HepG2 (cell line): Measurements from ENCODE around the gene CBLC. TPM values are rescaled to one million over a fixed set of nuclear protein-coding genes. Genes with fewer than 3 reads are reported as not detected.

Source experiments
- FOXK1 ChIP-seq: sonication (generic); formaldehyde crosslinking; IDR thresholded peaks from 2 replicates; pipeline ENCODE4 v1.4.0; 2020; ENCODE audit warnings: low read depth, missing genetic modification reagents, borderline replicate concordance
- ISL2 ChIP-seq: sonication (generic); formaldehyde crosslinking; IDR thresholded peaks from 2 replicates; pipeline ENCODE4 v1.5.0; 2020; ENCODE audit warnings: missing genetic modification reagents
- JDP2 ChIP-seq: sonication (generic); formaldehyde crosslinking; IDR thresholded peaks from 2 replicates; pipeline ENCODE4 v1.8.1; 2022; ENCODE audit warnings: missing genetic modification reagents, borderline replicate concordance
- MIXL1 ChIP-seq: IDR thresholded peaks from 2 replicates; pipeline ENCODE4 v1.6.1; 2016
- NFYB ChIP-seq: sonication (generic); formaldehyde crosslinking; IDR thresholded peaks from 2 replicates; pipeline ENCODE4 v1.4.0; 2020; ENCODE audit warnings: missing genetic modification reagents
- SAP130 ChIP-seq: IDR thresholded peaks from 2 replicates; pipeline ENCODE4 v1.6.1; 2016; ENCODE audit warnings: low read depth
- U2AF2 ChIP-seq: fragments of 200-400 bp; formaldehyde crosslinking; IDR thresholded peaks from 2 replicates; pipeline ENCODE4 v1.6.1; 2017; ENCODE audit warnings: low read depth, mild to moderate bottlenecking, low read length
- ZNF552 ChIP-seq: sonication (generic); formaldehyde crosslinking; IDR thresholded peaks from 2 replicates; pipeline ENCODE4 v1.9.0; 2022; ENCODE audit warnings: missing genetic modification reagents, mild to moderate bottlenecking, borderline replicate concordance
- ZNF558 ChIP-seq: sonication (generic); formaldehyde crosslinking; IDR thresholded peaks from 2 replicates; pipeline ENCODE4 v1.9.0; 2022; ENCODE audit warnings: mild to moderate bottlenecking, missing genetic modification reagents, borderline replicate concordance
- ZNF790 ChIP-seq: sonication (generic); formaldehyde crosslinking; IDR thresholded peaks from 2 replicates; pipeline ENCODE4 v1.8.0; 2022; ENCODE audit warnings: missing genetic modification reagents, mild to moderate bottlenecking, borderline replicate concordance
- polyA plus RNA-seq, 8 experiments: library from polyadenylated mRNA; depleted of rRNA in 3 of 8; stranded (reverse) in 7 of 8; unstranded in 1 of 8; fragments of >200 nt; fragmentation: Illumina TruSeq in 4 of 8; extraction: Trizol in 4 of 8; gene quantifications; 2 replicates each; pipeline versions ENCODE4 v1.2.1 to v1.2.3, GENCODE V29; 2011 to 2016; ENCODE audit warnings: low read depth in 4 of 8, missing spikeins in 1 of 8, mixed read lengths in 1 of 8; ENCODE audit not compliant: insufficient read depth in 1 of 8
- total RNA-seq, 5 experiments: library from RNA; depleted of rRNA; stranded (reverse); fragments of >200 nt; fragmentation: Illumina TruSeq; extraction: Trizol; gene quantifications; 2 replicates each; pipeline ENCODE4 v1.2.3, GENCODE V29; 2016; ENCODE audit warnings: low read depth in 1 of 5
- TF ChIP-seq, protein P1 (sequence below), 2 experiments: sonication (generic) in 1 of 2; formaldehyde crosslinking in 1 of 2; IDR thresholded peaks; 2 replicates each; pipeline versions ENCODE4 v1.5.1 to v1.6.1; 2011 to 2020; ENCODE audit warnings: borderline replicate concordance in 1 of 2, low read depth in 1 of 2, low read length in 1 of 2, mild to moderate bottlenecking in 1 of 2, missing genetic modification reagents in 1 of 2, moderate library complexity in 1 of 2
- TF ChIP-seq, protein P2 (sequence below): sonication (generic); formaldehyde crosslinking; IDR thresholded peaks from 2 replicates; pipeline ENCODE4 v1.5.0; 2020; ENCODE audit warnings: mild to moderate bottlenecking, missing genetic modification reagents
- TF ChIP-seq, protein P3 (sequence below): sonication (generic); formaldehyde crosslinking; IDR thresholded peaks from 2 replicates; pipeline ENCODE4 v1.5.0; 2020; ENCODE audit warnings: missing genetic modification reagents
- TF ChIP-seq, protein P4 (sequence below): sonication (generic); formaldehyde crosslinking; IDR thresholded peaks from 2 replicates; pipeline ENCODE4 v1.4.0; 2020; ENCODE audit warnings: missing genetic modification reagents
- TF ChIP-seq, protein P5 (sequence below): sonication (generic); formaldehyde crosslinking; IDR thresholded peaks from 2 replicates; pipeline ENCODE4 v1.5.0; 2020; ENCODE audit warnings: mild to moderate bottlenecking, missing genetic modification reagents

CBLC gene
- total and polyA plus RNA-seq, 2 of the 13 experiments (the other 11 are each of a cell fraction or from before 2014, with no cell fraction given): 1.8 to 2.6 TPM

DNA sequence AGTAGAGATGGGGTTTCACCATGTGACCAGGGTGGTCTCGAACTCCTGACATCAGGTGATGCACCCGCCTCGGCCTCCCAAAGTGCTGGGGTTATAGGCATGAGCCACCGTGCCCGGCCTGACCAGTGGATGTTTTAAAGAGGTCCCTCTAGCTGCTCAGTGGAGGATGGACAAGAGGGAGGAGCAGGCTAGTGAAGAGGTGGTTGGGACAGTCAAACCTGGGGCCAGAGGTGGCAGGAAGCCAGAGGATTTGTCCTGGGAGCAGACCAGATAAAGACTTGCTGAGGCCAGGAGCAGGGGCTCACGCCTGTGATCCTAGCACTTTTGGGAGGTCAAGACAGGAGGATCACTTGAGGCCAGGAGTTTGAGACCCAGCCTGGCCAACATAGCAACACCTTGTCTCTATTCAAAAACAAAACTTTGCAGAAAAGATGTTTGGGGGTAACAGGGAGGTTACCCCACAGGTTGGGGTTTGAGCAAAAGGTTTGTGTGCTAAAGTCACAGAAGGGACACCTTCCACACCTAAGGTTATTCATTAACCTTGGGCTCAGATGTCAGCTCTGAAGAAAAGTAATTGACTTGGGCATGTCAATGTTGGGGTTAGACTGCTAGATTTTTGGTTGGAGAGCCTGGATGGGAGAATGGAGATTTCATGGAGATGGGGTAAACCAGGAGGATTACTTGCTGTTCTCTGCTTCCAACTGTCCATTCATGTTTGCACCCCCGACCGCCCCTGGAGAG is 40.2 kb downstream of the CBLC start (continued):
- TF ChIP-seq, protein P1, sequence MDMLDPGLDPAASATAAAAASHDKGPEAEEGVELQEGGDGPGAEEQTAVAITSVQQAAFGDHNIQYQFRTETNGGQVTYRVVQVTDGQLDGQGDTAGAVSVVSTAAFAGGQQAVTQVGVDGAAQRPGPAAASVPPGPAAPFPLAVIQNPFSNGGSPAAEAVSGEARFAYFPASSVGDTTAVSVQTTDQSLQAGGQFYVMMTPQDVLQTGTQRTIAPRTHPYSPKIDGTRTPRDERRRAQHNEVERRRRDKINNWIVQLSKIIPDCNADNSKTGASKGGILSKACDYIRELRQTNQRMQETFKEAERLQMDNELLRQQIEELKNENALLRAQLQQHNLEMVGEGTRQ (IDR thresholded peaks at IDR 0.05; ENCODE audit: low read depth, low read length): no peak
- TF ChIP-seq, protein P1 (CRISPR knock-in tag; IDR thresholded peaks at IDR 0.05; ENCODE audit: borderline replicate concordance): no peak
- TF ChIP-seq, protein P2, sequence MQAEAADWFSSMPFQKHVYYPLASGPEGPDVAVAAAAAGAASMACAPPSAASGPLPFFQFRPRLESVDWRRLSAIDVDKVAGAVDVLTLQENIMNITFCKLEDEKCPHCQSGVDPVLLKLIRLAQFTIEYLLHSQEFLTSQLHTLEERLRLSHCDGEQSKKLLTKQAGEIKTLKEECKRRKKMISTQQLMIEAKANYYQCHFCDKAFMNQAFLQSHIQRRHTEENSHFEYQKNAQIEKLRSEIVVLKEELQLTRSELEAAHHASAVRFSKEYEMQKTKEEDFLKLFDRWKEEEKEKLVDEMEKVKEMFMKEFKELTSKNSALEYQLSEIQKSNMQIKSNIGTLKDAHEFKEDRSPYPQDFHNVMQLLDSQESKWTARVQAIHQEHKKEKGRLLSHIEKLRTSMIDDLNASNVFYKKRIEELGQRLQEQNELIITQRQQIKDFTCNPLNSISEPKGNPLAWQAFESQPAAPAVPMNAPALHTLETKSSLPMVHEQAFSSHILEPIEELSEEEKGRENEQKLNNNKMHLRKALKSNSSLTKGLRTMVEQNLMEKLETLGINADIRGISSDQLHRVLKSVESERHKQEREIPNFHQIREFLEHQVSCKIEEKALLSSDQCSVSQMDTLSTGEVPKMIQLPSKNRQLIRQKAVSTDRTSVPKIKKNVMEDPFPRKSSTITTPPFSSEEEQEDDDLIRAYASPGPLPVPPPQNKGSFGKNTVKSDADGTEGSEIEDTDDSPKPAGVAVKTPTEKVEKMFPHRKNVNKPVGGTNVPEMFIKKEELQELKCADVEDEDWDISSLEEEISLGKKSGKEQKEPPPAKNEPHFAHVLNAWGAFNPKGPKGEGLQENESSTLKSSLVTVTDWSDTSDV (CRISPR knock-in tag): no peak
- no peak for TF ChIP-seq ZNF552 (CRISPR knock-in tag)
- TF ChIP-seq ZNF558 (CRISPR knock-in tag): no peak
- TF ChIP-seq SAP130: no peak
- TF ChIP-seq MIXL1: no peak
- no peak for TF ChIP-seq U2AF2
- TF ChIP-seq FOXK1 (CRISPR knock-in tag): no peak
- TF ChIP-seq ZNF790 (CRISPR knock-in tag): 0 out of 2 replicates have a peak, but pooled peaks have one; percentile 32
- TF ChIP-seq, protein P3, sequence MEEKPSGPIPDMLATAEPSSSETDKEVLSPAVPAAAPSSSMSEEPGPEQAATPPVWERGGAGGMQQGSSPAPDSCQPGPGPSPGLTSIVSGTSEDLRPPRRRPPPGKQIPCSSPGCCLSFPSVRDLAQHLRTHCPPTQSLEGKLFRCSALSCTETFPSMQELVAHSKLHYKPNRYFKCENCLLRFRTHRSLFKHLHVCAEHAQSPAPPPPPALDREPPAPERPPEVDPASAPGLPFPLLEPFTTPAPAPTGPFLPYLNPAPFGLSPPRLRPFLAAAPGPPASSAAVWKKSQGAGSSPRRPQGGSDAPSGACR: no peak
- TF ChIP-seq, protein P4, sequence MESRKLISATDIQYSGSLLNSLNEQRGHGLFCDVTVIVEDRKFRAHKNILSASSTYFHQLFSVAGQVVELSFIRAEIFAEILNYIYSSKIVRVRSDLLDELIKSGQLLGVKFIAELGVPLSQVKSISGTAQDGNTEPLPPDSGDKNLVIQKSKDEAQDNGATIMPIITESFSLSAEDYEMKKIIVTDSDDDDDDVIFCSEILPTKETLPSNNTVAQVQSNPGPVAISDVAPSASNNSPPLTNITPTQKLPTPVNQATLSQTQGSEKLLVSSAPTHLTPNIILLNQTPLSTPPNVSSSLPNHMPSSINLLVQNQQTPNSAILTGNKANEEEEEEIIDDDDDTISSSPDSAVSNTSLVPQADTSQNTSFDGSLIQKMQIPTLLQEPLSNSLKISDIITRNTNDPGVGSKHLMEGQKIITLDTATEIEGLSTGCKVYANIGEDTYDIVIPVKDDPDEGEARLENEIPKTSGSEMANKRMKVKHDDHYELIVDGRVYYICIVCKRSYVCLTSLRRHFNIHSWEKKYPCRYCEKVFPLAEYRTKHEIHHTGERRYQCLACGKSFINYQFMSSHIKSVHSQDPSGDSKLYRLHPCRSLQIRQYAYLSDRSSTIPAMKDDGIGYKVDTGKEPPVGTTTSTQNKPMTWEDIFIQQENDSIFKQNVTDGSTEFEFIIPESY (CRISPR knock-in tag): no peak
- no peak for TF ChIP-seq JDP2
- TF ChIP-seq, protein P5, sequence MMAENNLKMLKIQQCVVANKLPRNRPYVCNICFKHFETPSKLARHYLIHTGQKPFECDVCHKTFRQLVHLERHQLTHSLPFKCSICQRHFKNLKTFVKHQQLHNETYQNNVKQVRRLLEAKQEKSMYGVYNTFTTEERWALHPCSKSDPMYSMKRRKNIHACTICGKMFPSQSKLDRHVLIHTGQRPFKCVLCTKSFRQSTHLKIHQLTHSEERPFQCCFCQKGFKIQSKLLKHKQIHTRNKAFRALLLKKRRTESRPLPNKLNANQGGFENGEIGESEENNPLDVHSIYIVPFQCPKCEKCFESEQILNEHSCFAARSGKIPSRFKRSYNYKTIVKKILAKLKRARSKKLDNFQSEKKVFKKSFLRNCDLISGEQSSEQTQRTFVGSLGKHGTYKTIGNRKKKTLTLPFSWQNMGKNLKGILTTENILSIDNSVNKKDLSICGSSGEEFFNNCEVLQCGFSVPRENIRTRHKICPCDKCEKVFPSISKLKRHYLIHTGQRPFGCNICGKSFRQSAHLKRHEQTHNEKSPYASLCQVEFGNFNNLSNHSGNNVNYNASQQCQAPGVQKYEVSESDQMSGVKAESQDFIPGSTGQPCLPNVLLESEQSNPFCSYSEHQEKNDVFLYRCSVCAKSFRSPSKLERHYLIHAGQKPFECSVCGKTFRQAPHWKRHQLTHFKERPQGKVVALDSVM (CRISPR knock-in tag): peak; percentile 57; the same call in 1 of the 2 replicates
- no peak for TF ChIP-seq ISL2 (CRISPR knock-in tag)
- TF ChIP-seq NFYB (CRISPR knock-in tag): no peak
